ENCODE results near the gene ALAS1. TPM values are rescaled to one million over a fixed set of nuclear protein-coding genes. Genes with fewer than 3 reads are reported as not detected.

Gene ALAS1
- total and polyA plus RNA-seq, 9 of the 15 experiments (the other 6 are each of a cell fraction or from before 2014, with no cell fraction given), result 21.4 to 49.5 (median 34.4) TPM

DNA sequence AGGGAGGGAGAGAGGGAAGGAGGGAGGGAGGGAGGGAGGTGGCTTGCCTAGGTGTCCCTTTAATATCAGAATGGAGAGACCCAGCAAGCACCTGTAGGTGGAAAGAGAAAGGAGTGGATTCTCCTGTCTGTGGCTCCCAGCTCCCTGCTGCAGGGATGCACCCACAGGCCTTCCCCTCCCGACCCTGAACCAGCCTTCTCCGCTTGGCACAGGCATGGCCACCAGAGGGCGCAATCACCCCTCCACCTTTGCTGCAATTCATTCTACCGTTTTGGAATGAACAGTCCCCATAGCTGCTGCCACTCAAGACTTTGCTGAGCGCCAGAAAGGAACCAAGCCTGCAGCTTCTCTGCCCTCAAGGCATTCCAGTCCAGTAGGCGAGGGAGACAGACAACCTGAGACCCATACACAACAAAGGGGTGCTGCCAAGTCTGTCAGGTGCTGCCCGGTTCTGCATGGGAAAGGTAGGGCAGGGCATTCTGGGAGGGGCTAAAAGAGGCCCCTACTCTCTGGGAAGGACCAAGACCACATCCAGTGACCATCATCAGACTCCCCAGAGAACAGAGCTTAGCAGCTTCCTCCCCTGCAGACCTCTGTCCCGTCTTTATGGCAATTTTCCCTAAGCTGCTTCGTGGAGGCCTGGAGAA is 22.5 kb downstream of the ALAS1 start (continued):
- TF ChIP-seq, protein P1, sequence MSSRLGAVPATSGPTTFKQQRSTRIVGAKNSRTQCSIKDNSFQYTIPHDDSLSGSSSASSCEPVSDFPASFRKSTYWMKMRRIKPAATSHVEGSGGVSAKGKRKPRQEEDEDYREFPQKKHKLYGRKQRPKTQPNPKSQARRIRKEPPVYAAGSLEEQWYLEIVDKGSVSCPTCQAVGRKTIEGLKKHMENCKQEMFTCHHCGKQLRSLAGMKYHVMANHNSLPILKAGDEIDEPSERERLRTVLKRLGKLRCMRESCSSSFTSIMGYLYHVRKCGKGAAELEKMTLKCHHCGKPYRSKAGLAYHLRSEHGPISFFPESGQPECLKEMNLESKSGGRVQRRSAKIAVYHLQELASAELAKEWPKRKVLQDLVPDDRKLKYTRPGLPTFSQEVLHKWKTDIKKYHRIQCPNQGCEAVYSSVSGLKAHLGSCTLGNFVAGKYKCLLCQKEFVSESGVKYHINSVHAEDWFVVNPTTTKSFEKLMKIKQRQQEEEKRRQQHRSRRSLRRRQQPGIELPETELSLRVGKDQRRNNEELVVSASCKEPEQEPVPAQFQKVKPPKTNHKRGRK (tag; IDR thresholded peaks at IDR 0.05), result no peak
- TF ChIP-seq FOXK1 (CRISPR knock-in tag; IDR thresholded peaks at IDR 0.05; ENCODE audit: borderline replicate concordance) (no peak), ZNF3 (CRISPR knock-in tag; IDR thresholded peaks at IDR 0.05) (no peak), MAZ (CRISPR knock-in tag; conservative IDR thresholded peaks at IDR 0.05 in 1 of 2, IDR thresholded peaks at IDR 0.05 in 1 of 2) (peak in 1 of 2 experiments; percentile 63; a peak in 1 of 4 replicates), HDAC3 (IDR thresholded peaks at IDR 0.05; ENCODE audit: borderline replicate concordance, partially characterized antibody) (no peak), CSDE1 (IDR thresholded peaks at IDR 0.05) (no peak), ZNF408 (CRISPR knock-in tag; IDR thresholded peaks at IDR 0.05; ENCODE audit: low read depth) (no peak), GABPB2 (CRISPR knock-in tag; conservative IDR thresholded peaks at IDR 0.05) (no peak), SMAD4 (CRISPR knock-in tag; conservative IDR thresholded peaks at IDR 0.05) (no peak), IFI16 (CRISPR knock-in tag; IDR thresholded peaks at IDR 0.05) (no peak)
- TF ChIP-seq, protein P2, sequence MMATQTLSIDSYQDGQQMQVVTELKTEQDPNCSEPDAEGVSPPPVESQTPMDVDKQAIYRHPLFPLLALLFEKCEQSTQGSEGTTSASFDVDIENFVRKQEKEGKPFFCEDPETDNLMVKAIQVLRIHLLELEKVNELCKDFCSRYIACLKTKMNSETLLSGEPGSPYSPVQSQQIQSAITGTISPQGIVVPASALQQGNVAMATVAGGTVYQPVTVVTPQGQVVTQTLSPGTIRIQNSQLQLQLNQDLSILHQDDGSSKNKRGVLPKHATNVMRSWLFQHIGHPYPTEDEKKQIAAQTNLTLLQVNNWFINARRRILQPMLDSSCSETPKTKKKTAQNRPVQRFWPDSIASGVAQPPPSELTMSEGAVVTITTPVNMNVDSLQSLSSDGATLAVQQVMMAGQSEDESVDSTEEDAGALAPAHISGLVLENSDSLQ (IDR thresholded peaks at IDR 0.05), result peak; percentile 88
- TF ChIP-seq, protein P3, sequence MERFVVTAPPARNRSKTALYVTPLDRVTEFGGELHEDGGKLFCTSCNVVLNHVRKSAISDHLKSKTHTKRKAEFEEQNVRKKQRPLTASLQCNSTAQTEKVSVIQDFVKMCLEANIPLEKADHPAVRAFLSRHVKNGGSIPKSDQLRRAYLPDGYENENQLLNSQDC (CRISPR knock-in tag; IDR thresholded peaks at IDR 0.05), result no peak
- TF ChIP-seq, protein P4, sequence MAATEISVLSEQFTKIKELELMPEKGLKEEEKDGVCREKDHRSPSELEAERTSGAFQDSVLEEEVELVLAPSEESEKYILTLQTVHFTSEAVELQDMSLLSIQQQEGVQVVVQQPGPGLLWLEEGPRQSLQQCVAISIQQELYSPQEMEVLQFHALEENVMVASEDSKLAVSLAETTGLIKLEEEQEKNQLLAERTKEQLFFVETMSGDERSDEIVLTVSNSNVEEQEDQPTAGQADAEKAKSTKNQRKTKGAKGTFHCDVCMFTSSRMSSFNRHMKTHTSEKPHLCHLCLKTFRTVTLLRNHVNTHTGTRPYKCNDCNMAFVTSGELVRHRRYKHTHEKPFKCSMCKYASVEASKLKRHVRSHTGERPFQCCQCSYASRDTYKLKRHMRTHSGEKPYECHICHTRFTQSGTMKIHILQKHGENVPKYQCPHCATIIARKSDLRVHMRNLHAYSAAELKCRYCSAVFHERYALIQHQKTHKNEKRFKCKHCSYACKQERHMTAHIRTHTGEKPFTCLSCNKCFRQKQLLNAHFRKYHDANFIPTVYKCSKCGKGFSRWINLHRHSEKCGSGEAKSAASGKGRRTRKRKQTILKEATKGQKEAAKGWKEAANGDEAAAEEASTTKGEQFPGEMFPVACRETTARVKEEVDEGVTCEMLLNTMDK (IDR thresholded peaks at IDR 0.05; ENCODE audit: borderline replicate concordance, insufficient read depth, low read depth, low read length, poor library complexity, severe bottlenecking), result peak; percentile 61
- TF ChIP-seq, protein P5, sequence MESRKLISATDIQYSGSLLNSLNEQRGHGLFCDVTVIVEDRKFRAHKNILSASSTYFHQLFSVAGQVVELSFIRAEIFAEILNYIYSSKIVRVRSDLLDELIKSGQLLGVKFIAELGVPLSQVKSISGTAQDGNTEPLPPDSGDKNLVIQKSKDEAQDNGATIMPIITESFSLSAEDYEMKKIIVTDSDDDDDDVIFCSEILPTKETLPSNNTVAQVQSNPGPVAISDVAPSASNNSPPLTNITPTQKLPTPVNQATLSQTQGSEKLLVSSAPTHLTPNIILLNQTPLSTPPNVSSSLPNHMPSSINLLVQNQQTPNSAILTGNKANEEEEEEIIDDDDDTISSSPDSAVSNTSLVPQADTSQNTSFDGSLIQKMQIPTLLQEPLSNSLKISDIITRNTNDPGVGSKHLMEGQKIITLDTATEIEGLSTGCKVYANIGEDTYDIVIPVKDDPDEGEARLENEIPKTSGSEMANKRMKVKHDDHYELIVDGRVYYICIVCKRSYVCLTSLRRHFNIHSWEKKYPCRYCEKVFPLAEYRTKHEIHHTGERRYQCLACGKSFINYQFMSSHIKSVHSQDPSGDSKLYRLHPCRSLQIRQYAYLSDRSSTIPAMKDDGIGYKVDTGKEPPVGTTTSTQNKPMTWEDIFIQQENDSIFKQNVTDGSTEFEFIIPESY (CRISPR knock-in tag; IDR thresholded peaks at IDR 0.05), result no peak
- TF ChIP-seq, protein P6, sequence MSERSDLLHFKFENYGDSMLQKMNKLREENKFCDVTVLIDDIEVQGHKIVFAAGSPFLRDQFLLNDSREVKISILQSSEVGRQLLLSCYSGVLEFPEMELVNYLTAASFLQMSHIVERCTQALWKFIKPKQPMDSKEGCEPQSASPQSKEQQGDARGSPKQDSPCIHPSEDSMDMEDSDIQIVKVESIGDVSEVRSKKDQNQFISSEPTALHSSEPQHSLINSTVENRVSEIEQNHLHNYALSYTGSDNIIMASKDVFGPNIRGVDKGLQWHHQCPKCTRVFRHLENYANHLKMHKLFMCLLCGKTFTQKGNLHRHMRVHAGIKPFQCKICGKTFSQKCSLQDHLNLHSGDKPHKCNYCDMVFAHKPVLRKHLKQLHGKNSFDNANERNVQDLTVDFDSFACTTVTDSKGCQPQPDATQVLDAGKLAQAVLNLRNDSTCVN (CRISPR knock-in tag; IDR thresholded peaks at IDR 0.05), result no peak

Measured in K562 (cell line).